Neuronal stem cell (in vitro differentiated cells): ENCODE data around the gene SH3GLB1.

Experiments used
- DNase-seq: peaks from one replicate; pipeline ENCODE4 v3.0.0-alpha.2; 2013; ENCODE audit warnings: low spot score
- H2AFZ ChIP-seq: one replicate; pipeline ENCODE4 v1.6.1; 2013; ENCODE audit warnings: mild to moderate bottlenecking, low read length, inconsistent platforms
- H2AK5ac ChIP-seq: 2 replicates; pipeline ENCODE4 v1.6.1; 2013; ENCODE audit warnings: low read depth, mild to moderate bottlenecking, inconsistent platforms, low read length, moderate library complexity, mixed read lengths
- H2BK120ac ChIP-seq: 2 replicates; pipeline ENCODE4 v1.6.1; 2013; ENCODE audit warnings: low read depth, mild to moderate bottlenecking, inconsistent platforms, low read length, moderate library complexity, mixed read lengths
- H2BK12ac ChIP-seq: one replicate; pipeline ENCODE4 v1.6.1; 2013; ENCODE audit warnings: low read length, inconsistent platforms
- H2BK15ac ChIP-seq: 2 replicates; pipeline ENCODE4 v1.6.1; 2013; ENCODE audit warnings: mild to moderate bottlenecking, low read length, inconsistent platforms, mixed read lengths
- H2BK5ac ChIP-seq: one replicate; pipeline ENCODE4 v1.6.1; 2013; ENCODE audit warnings: inconsistent platforms, mild to moderate bottlenecking, low read length, moderate library complexity
- H3K14ac ChIP-seq: one replicate; pipeline ENCODE4 v1.6.1; 2013; ENCODE audit warnings: low read length, inconsistent platforms
- H3K18ac ChIP-seq: 2 replicates; pipeline ENCODE4 v1.6.1; 2013; ENCODE audit warnings: low read length, inconsistent platforms
- H3K23ac ChIP-seq: 2 replicates; pipeline ENCODE4 v1.6.1; 2013; ENCODE audit warnings: low read depth, mild to moderate bottlenecking, mixed read lengths, low read length, inconsistent platforms; ENCODE audit not compliant: poor library complexity
- H3K27ac ChIP-seq: replicated peaks from 3 replicates; pipeline ENCODE4 v1.5.1; 2013; ENCODE audit warnings: low read length, inconsistent platforms
- H3K27me3 ChIP-seq, 3 experiments: 2 replicates each; pipeline ENCODE4 v1.6.1; 2013; ENCODE audit warnings: low read length in 3 of 3, mild to moderate bottlenecking in 2 of 3, inconsistent platforms in 1 of 3, low read depth in 1 of 3, mixed read lengths in 1 of 3, moderate library complexity in 1 of 3; ENCODE audit not compliant: control insufficient read depth in 3 of 3, insufficient read depth in 3 of 3
- H3K36me3 ChIP-seq, 2 donors: replicated peaks in 1 of 2; 2 replicates each; pipeline ENCODE4 v1.6.1; 2013; ENCODE audit warnings: low read length in 2 of 2; ENCODE audit not compliant: control insufficient read depth in 2 of 2, insufficient read depth in 2 of 2
- H3K4ac ChIP-seq: 2 replicates; pipeline ENCODE4 v1.6.1; 2013; ENCODE audit warnings: inconsistent platforms, mild to moderate bottlenecking, low read length, moderate library complexity
- H3K4me1 ChIP-seq, 2 donors: 1 replicate in 1 of 2; 2 replicates in 1 of 2; pipeline ENCODE4 v1.6.1; 2013; ENCODE audit warnings: low read length in 2 of 2, low read depth in 1 of 2; ENCODE audit not compliant: control insufficient read depth in 2 of 2, insufficient read depth in 1 of 2
- H3K4me2 ChIP-seq: one replicate; pipeline ENCODE4 v1.6.1; 2013; ENCODE audit warnings: mild to moderate bottlenecking, low read length, inconsistent platforms; ENCODE audit not compliant: insufficient read depth, poor library complexity, severe bottlenecking
- H3K4me3 ChIP-seq, 2 donors: 2 replicates each; pipeline ENCODE4 v1.5.1; 2013; ENCODE audit warnings: low read length in 2 of 2, mild to moderate bottlenecking in 2 of 2, inconsistent platforms in 1 of 2, moderate library complexity in 1 of 2
- H3K79me1 ChIP-seq: one replicate; pipeline ENCODE4 v1.6.1; 2013; ENCODE audit warnings: low read depth, mild to moderate bottlenecking, inconsistent platforms, low read length, moderate library complexity
- H3K9ac ChIP-seq: one replicate; pipeline ENCODE4 v1.6.1; 2013; ENCODE audit warnings: mild to moderate bottlenecking, low read depth, low read length, inconsistent platforms; ENCODE audit not compliant: poor library complexity
- H3K9me3 ChIP-seq, 2 donors: replicated peaks in 1 of 2; 2 replicates each; pipeline versions ENCODE3 to v1.6.1; 2013; ENCODE audit warnings: low read length in 2 of 2, mild to moderate bottlenecking in 2 of 2, inconsistent platforms in 1 of 2, low read depth in 1 of 2, mixed read lengths in 1 of 2, moderate library complexity in 1 of 2; ENCODE audit not compliant: control insufficient read depth in 2 of 2, insufficient read depth in 1 of 2
- H4K8ac ChIP-seq: one replicate; pipeline ENCODE4 v1.6.1; 2013; ENCODE audit warnings: low read depth, mild to moderate bottlenecking, inconsistent platforms, low read length, moderate library complexity
- H4K91ac ChIP-seq: one replicate; pipeline ENCODE4 v1.6.1; 2013; ENCODE audit warnings: low read length, low read depth, mild to moderate bottlenecking, inconsistent platforms; ENCODE audit not compliant: poor library complexity
- WGBS, 2 donors: extraction: QIAGEN DNeasy Blood & Tissue Kit; methylation state at CpG; one replicate each; pipeline ENCODE4 v1.1.7; 2013; ENCODE audit warnings: missing lambda C conversion rate in 2 of 2, mixed read lengths in 1 of 2; ENCODE audit not compliant: insufficient read length in 2 of 2, insufficient replicate concordance in 1 of 2; ENCODE audit errors: extremely low coverage in 2 of 2; 5-methylcytosine and 5-hydroxymethylcytosine counted together

The SH3GLB1 gene

DNA sequence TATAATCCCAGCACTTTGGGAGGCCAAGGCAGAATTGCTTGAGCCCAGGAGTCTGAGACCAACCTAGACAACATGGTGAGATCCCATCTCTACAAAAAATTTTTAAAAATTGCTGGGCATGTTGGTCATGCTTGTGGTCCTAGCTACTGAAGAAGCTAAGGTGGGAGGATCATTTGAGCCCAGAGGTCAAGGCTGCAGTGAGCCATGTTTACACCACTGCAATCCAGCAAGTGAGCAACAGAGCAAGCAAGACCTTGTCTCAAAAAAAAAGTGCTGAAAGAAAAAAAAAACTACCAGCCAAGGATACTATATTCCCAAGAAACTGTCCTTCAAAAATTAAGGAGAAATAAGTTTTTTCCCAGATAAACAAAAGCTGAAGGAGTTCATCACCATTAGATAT is 78.1 kb downstream of the SH3GLB1 start:
- no peak overlapping the region for H3K4ac ChIP-seq
- no peak overlapping the region for H3K4me3 ChIP-seq

DNA sequence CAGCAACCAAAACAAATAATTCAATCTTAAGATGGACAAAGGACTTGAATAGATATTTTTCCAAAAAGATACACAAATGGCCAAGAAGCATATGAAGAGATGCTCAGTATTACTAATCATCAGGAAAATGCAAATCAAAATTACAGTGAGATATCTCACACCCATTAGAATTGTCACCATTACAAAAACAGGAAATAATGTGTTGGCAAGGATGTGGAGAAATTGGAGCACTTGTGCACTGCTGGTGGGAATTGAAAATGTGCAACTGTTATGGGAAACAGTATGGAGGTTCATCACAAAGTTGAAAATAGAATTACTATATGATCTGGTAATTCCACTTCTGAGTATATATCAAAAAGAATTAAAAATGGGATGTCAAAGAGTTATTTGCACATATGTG is 83.2 kb downstream of the SH3GLB1 start:
- Histone ChIP-seq H3K14ac (no peak overlapping the region), H3K4me1 (peaks cover 0 to 2% of the 10 kb centered on the region in 2 donors), H4K91ac (no peak overlapping the region), H3K23ac (no peak overlapping the region), H3K27ac (no peak overlapping the region), H3K36me3 (no peaks in the 10 kb centered on the region), H3K9me3 (no peaks in the 10 kb centered on the region), H3K79me1 (no peaks in the 10 kb centered on the region), H3K4me3 (no peak overlapping the region), H4K8ac (no peak overlapping the region), H2BK5ac (no peak overlapping the region), H3K9ac (no peak overlapping the region), H2BK15ac (no peak overlapping the region), H2BK120ac (no peak overlapping the region), H3K4ac (no peak overlapping the region), H2BK12ac (no peak overlapping the region), H2AK5ac (no peak overlapping the region), H3K18ac (no peak overlapping the region), H3K4me2 (no peak overlapping the region), H3K27me3 (no peaks in the 10 kb centered on the region), H2AFZ (no peak overlapping the region)
- no peak for DNase-seq

More for the DNA sequence above, 78.1 kb downstream of the SH3GLB1 start:
- H3K27ac ChIP-seq: no peak overlapping the region
- no peak overlapping the region for H2BK12ac ChIP-seq
- no peaks in the 10 kb centered on the region for H3K36me3 ChIP-seq
- no peak overlapping the region for H2AFZ ChIP-seq
- no peak for DNase-seq
- H4K8ac ChIP-seq: no peak overlapping the region
- no peak overlapping the region for H3K14ac ChIP-seq
- H3K27me3 ChIP-seq: no peaks in the 10 kb centered on the region
- H3K9ac ChIP-seq: no peak overlapping the region
- no peak overlapping the region for H2BK5ac ChIP-seq
- H3K4me2 ChIP-seq: no peak overlapping the region
- no peaks in the 10 kb centered on the region for H3K9me3 ChIP-seq
- no peaks in the 10 kb centered on the region for H3K79me1 ChIP-seq
- H4K91ac ChIP-seq: no peak overlapping the region
- no peak overlapping the region for H2BK120ac ChIP-seq
- H2AK5ac ChIP-seq: no peak overlapping the region
- H2BK15ac ChIP-seq: no peak overlapping the region
- no peak overlapping the region for H3K23ac ChIP-seq
- no peak overlapping the region for H3K18ac ChIP-seq
- H3K4me1 ChIP-seq: no peaks in the 10 kb centered on the region

DNA sequence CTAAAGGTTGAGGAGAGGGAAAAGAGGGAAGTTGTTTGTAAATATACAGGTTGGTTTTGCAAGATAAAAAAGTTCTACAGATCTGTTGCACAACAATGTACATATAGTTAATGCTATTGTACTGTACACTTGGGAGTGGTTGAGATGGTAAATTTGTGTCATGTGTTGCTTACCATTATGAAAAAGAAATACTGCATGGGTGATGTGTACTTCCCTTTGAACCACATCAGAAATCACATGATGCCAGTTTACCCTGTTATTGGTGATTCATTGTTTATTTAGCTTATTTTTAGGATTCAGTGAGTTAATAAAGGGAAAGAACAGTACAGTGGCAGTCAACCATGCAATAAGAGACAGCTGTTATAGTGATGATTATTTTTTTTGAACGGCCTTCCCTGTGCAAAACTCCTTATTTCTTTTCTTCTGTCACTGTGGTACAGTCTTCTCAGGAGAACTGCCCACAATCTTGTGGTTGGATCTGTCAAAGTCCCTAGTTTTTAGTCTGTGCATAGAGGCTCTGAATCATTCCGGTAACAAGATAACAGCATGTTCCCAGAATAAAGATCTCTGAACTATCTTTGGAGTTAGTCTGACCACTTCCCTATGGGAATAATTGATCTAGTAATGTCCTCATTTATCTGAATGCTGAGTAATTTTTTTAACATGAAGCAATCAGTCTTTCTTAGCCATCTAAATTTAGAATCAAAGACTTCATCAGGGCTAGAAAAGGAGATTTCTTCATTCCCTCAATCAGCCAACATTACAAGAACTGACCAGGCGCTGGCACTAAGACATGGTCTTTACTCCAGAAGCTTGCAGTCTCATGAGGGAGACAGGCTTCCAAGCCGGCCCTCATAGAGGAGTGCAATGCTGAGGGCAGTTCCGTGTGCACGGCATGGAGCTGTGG is 84.2 kb downstream of the SH3GLB1 start:
- H3K9ac ChIP-seq: no peak overlapping the region
- H3K27me3 ChIP-seq: no peaks in the 10 kb centered on the region
- H3K4me1 ChIP-seq: peaks cover 8 to 10% of the 10 kb centered on the region in 2 donors
- H2BK15ac ChIP-seq: no peak overlapping the region
- H3K23ac ChIP-seq: peak overlapping the region; percentile 80
- H3K36me3 ChIP-seq: no peaks in the 10 kb centered on the region
- no peak overlapping the region for H3K18ac ChIP-seq
- H3K4ac ChIP-seq: no peak overlapping the region
- no peak overlapping the region for H3K4me2 ChIP-seq
- H2BK12ac ChIP-seq: no peak overlapping the region
- no CpG with 5 or more reads among the region's 6 CpGs for WGBS, 2 donors
- no peak overlapping the region for H4K91ac ChIP-seq
- H3K79me1 ChIP-seq: no peaks in the 10 kb centered on the region
- no peak for DNase-seq
- no peak overlapping the region for H2BK5ac ChIP-seq
- no peak overlapping the region for H3K27ac ChIP-seq
- no peak overlapping the region for H2BK120ac ChIP-seq
- H2AK5ac ChIP-seq: no peak overlapping the region
- H3K9me3 ChIP-seq: no peaks in the 10 kb centered on the region
- H4K8ac ChIP-seq: no peak overlapping the region
- H2AFZ ChIP-seq: no peak overlapping the region
- no peak overlapping the region for H3K4me3 ChIP-seq
- H3K14ac ChIP-seq: peak overlapping the region; percentile 71

DNA sequence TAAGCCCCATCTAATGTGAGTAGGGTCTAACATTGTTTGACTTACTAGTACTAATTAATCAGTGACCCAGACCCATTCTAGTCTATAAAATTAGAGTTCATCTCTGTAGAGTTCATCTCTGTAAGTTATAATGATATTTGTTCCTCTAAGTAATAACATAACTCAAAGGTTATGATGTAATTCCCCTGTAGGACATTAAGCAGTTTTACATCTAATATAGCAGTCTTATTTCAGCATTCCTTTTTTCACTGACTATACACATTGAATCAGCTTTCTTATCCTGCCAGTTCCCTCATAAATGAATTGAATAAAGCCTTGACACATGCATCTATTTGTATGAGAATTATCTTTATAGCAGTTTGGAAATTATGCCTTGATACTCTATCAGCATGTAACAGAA is 90.9 kb downstream of the SH3GLB1 start:
- peaks cover 0 to 2% of the 10 kb centered on the region in 2 donors for H3K9me3 ChIP-seq
- no peak overlapping the region for H3K23ac ChIP-seq
- H4K8ac ChIP-seq: no peak overlapping the region
- peaks cover 8 to 14% of the 10 kb centered on the region in 2 donors for H3K4me1 ChIP-seq
- no peak overlapping the region for H3K9ac ChIP-seq
- H2BK5ac ChIP-seq: no peak overlapping the region
- no peak overlapping the region for H3K18ac ChIP-seq
- H3K4me2 ChIP-seq: no peak overlapping the region
- DNase-seq: no peak
- H2AFZ ChIP-seq: no peak overlapping the region
- H3K36me3 ChIP-seq: no peaks in the 10 kb centered on the region
- no peak overlapping the region for H3K4ac ChIP-seq
- no peak overlapping the region for H2BK15ac ChIP-seq
- no peak overlapping the region for H2AK5ac ChIP-seq
- peaks cover 1% of the 10 kb centered on the region for H3K79me1 ChIP-seq
- no peak overlapping the region for H3K4me3 ChIP-seq
- no peak overlapping the region for H3K14ac ChIP-seq
- H4K91ac ChIP-seq: no peak overlapping the region
- no peak overlapping the region for H2BK12ac ChIP-seq
- H2BK120ac ChIP-seq: no peak overlapping the region
- no peak overlapping the region for H3K27ac ChIP-seq
- no peaks in the 10 kb centered on the region for H3K27me3 ChIP-seq
